ENCODE results near the gene DEGS2. TPM values are rescaled to one million over a fixed set of nuclear protein-coding genes. Genes with fewer than 3 reads are reported as not detected.

The DEGS2 gene
- polyA plus RNA-seq, 1 donor: 0.63 TPM

- DNase-seq: no peak
Observed at GRCh38 chr14:100109594-100109955, 49.9 kb downstream of the DEGS2 start.

- DNase-seq: no peak
Observed at GRCh38 chr14:100108840-100109593, 50.4 kb downstream of the DEGS2 start.

- peak; percentile 77 for DNase-seq
Observed at GRCh38 chr14:100108042-100108825, 51.2 kb downstream of the DEGS2 start.

- no peak for DNase-seq
Observed at GRCh38 chr14:100107236-100107635, 52.2 kb downstream of the DEGS2 start.

- DNase-seq: no peak
Observed at GRCh38 chr14:100106250-100107112, 53.0 kb downstream of the DEGS2 start.

GRCh38 chr14:100105357-100106169 lies 53.9 kb downstream of the DEGS2 start:
- DNase-seq: no peak

GRCh38 chr14:100104523-100105300 lies 54.7 kb downstream of the DEGS2 start:
- DNase-seq: no peak

GRCh38 chr14:100104006-100104352 lies 55.5 kb downstream of the DEGS2 start:
- no peak for DNase-seq

GRCh38 chr14:100103250-100104005 lies 56.0 kb downstream of the DEGS2 start:
- no peak for DNase-seq

- no peak for DNase-seq
Observed at GRCh38 chr14:100102156-100102785, 57.2 kb downstream of the DEGS2 start.

- DNase-seq: no peak
Observed at GRCh38 chr14:100100032-100100703, 59.3 kb downstream of the DEGS2 start.

- no peak for DNase-seq
Observed at GRCh38 chr14:100098171-100098570, 61.3 kb downstream of the DEGS2 start.

GRCh38 chr14:100096656-100097055 lies 62.8 kb downstream of the DEGS2 start:
- no peak for DNase-seq

Other genes starting within 250 kb of the DEGS2 start
- 67.6 TPM for gene EVL, start 94.2 kb downstream of the DEGS2 start, polyA plus RNA-seq (ENCODE audit: insufficient read length)
- 72.2 TPM for gene YY1, start 79.5 kb upstream of the DEGS2 start, polyA plus RNA-seq (ENCODE audit: insufficient read length)
- gene SLC25A29, start 146.8 kb upstream of the DEGS2 start, polyA plus RNA-seq (ENCODE audit: insufficient read length): 45.0 TPM
- gene SLC25A47, start 163.7 kb upstream of the DEGS2 start, polyA plus RNA-seq (ENCODE audit: insufficient read length): not detected
- 7.9 TPM for gene WDR25, start 216.8 kb upstream of the DEGS2 start, polyA plus RNA-seq (ENCODE audit: insufficient read length)

Data from hindlimb muscle (tissue), 1 donor.